Measurements from ENCODE around the gene STK32A. TPM values are rescaled to one million over a fixed set of nuclear protein-coding genes. Genes with fewer than 3 reads are reported as not detected.

STK32A gene
- total RNA-seq, 1 donor from 2014 or later, result 3.0 TPM

DNA sequence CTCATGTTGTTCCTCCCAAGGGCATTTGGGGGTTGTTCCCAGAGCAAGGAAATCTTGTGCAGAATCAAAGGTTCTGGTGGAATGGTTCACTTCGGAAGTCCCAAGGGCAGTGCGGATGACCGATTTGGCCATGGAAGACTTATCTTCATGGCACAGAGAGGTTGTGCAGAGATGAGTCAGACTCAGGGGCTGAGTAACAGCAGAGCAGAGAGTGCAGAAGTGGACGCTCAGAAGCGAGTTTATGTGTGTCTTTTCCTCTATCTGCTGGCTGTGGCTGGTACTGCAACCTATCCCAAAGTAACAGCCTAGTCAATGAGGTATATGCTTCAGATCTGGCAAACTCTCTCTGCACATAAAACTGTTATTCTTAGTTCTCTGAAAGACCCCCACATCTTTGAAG lies 157.0 kb downstream of the STK32A start:
- DNase-seq (ENCODE audit: low read depth), result peak; percentile 84

GRCh38 chr5:147393874-147394672 lies 159.2 kb downstream of the STK32A start:
- no peak for DNase-seq (ENCODE audit: low read depth)

GRCh38 chr5:147396070-147396823 lies 161.4 kb downstream of the STK32A start:
- no peak for DNase-seq (ENCODE audit: low read depth)

DNA sequence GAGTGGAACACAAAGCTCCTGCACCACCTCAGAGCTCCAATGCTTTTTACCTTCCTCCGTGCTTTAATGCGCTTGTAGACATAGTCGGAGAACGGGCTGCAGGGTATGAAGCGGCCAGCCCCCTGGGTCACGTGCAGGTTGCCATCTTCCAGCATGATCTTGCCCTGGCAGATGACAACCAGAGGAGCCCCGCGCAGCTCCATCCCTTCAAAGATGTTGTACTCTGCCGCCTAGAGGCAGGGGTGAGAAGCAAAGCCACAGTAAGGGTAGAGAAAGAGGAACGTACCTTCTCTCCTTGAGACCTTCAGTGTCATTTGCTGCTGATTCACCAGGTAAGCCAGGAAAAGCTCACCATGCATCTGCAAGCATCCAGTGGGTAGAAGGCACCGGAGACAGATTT lies 162.8 kb downstream of the STK32A start:
- no peak for DNase-seq (ENCODE audit: low read depth)

GRCh38 chr5:147398860-147399259 lies 164.0 kb downstream of the STK32A start:
- no peak for DNase-seq (ENCODE audit: low read depth)

DNA sequence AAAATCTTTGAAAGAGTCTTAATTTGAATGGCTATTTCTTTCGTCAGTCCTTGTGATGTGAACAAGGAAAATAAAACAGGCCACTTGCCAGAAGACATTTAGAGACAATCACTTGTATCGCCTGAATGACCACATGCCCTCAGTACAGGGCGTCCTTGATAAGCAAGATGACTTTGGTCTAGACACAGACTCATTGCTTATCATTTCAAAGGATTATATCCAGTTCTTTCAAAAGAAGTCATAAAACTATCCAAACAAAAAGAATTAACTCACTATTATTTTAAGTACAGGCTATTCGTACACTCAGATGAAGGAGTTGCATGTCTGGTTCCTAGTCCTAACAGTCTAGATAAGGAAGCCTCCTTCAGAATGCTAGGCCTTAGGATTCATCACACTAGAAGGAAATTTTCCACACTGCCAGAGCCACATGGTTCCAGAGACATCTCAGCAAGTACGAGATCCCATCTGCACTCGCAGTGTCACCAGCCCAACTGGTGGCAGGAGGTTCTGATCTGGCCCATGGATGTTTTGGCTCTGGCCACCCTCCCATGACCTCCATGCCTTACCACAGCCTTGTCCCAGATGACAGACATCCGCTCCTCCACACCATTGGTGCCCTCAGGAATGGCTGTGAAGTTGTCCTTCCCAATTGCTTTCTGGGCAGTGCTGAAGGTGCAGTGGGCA lies 165.4 kb downstream of the STK32A start:
- no peak for DNase-seq (ENCODE audit: low read depth)

GRCh38 chr5:147400881-147401280 lies 166.1 kb downstream of the STK32A start:
- no peak for DNase-seq (ENCODE audit: low read depth)

GRCh38 chr5:147403651-147404640 lies 169.1 kb downstream of the STK32A start:
- DNase-seq (ENCODE audit: low read depth), result peak; percentile 97

DNA sequence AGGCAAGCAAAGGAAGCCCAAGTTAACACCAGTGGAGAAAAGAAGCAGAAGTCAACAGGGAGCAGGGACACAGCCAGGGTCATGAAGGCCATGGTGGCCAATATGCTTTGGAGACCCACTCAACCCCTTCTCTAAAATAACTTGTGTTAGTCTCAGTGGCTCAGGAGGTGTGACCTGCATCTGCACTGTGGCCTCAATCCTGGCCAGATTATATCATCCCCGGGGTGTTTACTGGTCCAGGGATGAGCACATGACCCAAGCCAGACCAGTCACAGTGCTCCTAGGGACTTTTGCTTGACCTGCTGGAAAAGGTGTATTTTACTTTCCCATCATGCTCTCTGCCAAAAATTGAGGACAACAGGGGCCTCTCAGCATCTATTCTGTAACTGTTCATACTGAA lies 169.9 kb downstream of the STK32A start:
- no peak for DNase-seq (ENCODE audit: low read depth)

DNA sequence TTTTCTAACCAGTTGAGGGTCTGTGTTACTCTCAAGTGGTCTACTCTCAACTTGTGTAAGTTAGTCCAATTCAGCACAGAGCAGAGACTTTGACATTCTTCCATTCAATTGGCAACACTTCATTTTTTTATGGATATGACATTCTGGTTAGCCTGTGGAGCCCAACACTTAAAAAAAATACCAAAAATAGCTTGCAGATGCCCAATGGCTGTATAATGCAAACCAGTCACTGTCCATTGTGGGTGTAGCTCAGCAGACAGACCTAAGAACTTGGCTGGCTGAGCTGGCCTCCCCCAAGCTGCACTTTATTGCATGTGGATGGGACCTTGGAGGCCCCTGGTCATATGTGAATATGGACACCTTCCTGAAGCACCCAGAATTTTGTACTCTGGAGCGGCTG lies 171.8 kb downstream of the STK32A start:
- no peak for DNase-seq (ENCODE audit: low read depth)

DNA sequence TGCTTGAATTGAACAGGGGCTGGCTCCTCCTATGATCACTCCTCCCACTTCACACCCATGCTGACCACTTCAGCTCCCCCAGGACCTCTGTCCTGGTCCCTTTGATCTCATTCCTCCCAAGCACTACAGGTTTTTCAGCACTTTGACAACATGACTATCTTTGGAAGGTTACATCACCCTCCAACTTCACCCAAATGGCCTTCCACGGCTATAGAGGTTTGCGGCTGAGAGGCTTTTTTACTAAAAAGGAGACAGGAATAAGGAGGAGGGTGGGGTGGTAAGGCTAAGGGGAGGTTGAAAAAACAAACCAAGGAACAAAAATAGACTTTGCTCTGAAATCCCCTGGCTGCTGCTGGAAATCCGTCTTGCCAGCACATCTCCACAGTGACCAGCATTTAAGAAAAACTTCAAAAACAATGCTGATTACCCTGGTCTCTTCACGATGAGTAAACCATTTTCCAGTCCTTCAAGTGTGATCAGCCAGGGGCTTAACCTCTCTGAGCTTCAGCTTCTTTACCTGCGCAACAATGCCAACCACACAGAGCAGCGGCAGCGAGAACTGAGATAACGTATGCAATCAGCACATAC lies 172.4 kb downstream of the STK32A start:
- peak; percentile 32 for DNase-seq (ENCODE audit: low read depth)

DNA sequence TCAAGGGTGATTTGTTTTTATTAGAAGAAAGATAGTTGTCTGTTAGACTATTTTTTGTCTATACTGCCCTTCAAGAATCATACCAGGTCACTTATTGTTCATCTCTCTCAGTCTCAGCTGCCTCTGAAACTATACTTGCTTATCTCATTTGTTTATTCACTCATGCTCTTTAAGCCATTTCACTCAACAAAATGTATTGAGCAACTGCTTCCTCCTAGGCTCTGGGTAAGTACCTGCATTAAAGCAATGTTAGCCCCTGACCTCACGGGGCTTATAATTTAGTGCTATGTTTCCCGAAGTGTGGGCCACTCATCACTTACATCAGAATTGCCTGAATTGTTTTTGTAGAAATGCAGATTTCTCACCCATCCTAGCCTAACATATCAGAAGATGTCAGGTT lies 174.2 kb downstream of the STK32A start:
- DNase-seq (ENCODE audit: low read depth), result no peak

DNA sequence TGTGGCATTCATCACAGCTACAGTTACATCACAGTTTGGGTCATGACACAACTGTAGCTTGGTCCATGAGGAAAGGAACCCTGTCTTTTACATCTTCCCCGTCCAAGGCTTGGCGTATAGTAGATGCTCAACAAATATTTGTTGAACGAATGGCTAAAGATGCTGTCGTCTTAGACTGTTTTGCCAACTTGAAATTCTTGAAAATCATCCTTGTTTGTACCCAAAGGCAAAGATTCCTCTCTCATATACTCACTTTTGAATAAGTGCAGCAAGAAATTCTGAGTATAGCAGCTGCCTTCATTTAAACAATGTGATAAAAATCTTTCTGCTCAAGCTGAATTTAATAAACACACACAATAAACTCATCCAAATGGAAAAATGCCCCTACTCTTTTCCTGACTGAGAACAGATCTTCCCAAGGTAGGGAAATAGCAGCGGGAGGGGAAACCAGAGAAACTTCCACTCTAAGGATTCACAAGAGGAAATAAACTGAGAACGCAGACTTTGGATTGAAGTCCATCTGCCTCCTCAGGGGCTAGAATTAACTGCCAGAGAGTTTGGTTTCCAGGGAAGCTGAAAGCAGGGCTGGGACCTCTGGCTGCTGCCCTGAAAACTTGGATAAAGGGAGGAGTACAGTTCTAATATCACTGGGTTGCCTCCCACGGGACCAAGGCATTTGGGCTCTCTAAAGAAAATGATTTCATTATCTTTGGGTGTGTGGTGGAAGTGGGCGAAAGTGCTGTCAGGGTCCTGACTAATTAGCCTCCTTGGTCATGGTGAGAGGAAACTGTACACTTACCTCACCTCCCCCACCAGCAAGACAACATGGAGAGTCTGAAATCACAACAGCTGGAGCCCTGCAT lies 175.9 kb downstream of the STK32A start:
- DNase-seq (ENCODE audit: low read depth), result no peak

- DNase-seq (ENCODE audit: low read depth), result no peak
These were observed 176.8 kb downstream of the STK32A start for GRCh38 chr5:147411359-147412319.

DNA sequence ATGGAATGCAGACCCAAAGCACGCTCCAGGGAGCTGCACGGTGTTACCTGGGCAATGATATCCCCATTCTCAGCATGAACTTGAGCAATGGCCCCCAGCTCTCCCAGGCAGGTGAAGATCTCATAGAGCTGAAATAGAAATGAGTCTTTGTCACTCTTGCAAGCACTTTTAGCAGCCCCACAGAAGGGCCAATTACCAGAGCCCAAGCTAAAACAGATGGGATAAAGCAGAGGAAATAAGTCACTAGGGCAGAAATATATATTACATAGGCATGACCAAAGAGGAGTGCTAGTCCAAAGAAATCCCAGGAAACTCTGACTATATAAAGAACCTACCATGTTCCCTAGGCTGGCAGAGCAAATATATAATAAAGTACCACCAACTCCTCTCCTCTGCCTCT lies 177.7 kb downstream of the STK32A start:
- no peak for DNase-seq (ENCODE audit: low read depth)

GRCh38 chr5:147413266-147413665 lies 178.4 kb downstream of the STK32A start:
- DNase-seq (ENCODE audit: low read depth), result peak; percentile 30

DNA sequence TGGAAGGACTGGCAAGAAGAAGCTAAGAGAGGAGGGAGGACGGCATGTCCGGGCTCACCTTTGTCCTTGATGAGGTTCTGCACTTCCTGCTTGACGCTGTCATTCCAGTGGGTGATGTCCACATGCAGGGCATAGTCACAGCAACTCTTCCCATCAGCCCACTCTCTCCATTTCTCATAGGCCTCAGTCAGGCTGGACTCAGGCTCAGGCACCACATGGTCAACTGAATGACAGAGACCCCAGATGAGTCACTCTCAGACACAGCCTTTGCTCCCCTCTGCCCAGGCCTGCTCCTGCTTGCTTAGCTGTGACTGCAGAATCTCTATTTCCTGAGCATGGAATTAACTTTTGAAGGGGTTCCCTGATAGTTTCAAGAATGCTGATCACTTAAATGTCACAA lies 180.8 kb downstream of the STK32A start:
- no peak for DNase-seq (ENCODE audit: low read depth)

GRCh38 chr5:147417135-147417813 lies 182.4 kb downstream of the STK32A start:
- DNase-seq (ENCODE audit: low read depth), result peak; percentile 49

Data from renal cortical epithelial cell (primary cell).